HepG2 (cell line): ENCODE measurements around the gene TMEM95. TPM values are rescaled to one million over a fixed set of nuclear protein-coding genes. Genes with fewer than 3 reads are reported as not detected.

Experiments used
- ARNT2 ChIP-seq: sonication (generic); formaldehyde crosslinking; IDR thresholded peaks from 2 replicates; pipeline ENCODE4 v1.8.0; 2022; ENCODE audit warnings: mild to moderate bottlenecking, low read depth, missing genetic modification reagents, moderate library complexity
- HOXA5 ChIP-seq: sonication (generic); formaldehyde crosslinking; IDR thresholded peaks from 2 replicates; pipeline ENCODE4 v1.4.0; 2020; ENCODE audit warnings: missing genetic modification reagents
- NKX3-1 ChIP-seq: sonication (generic); formaldehyde crosslinking; IDR thresholded peaks from 2 replicates; pipeline ENCODE4 v1.5.0; 2020; ENCODE audit warnings: missing genetic modification reagents
- POGZ ChIP-seq: sonication (generic); formaldehyde crosslinking; IDR thresholded peaks from 2 replicates; pipeline ENCODE4 v1.4.0; 2020; ENCODE audit warnings: mild to moderate bottlenecking, missing genetic modification reagents
- POLR2A ChIP-seq, 2 experiments: IDR thresholded peaks; 2 replicates each; pipeline ENCODE4 v1.6.1; 2011; ENCODE audit warnings: low read depth in 2 of 2, low read length in 2 of 2, mild to moderate bottlenecking in 1 of 2, moderate library complexity in 1 of 2; ENCODE audit not compliant: insufficient read depth in 1 of 2
- POLR2G ChIP-seq: fragments of 200-400 bp; formaldehyde crosslinking; IDR thresholded peaks from 2 replicates; pipeline ENCODE4 v1.6.1; 2018; ENCODE audit warnings: mild to moderate bottlenecking, low read depth, low read length, moderate library complexity
- SCMH1 ChIP-seq: sonication (generic); formaldehyde crosslinking; IDR thresholded peaks from 2 replicates; pipeline ENCODE4 v1.9.0; 2021; ENCODE audit warnings: missing genetic modification reagents, mild to moderate bottlenecking, borderline replicate concordance
- SIX4 ChIP-seq: sonication (generic); formaldehyde crosslinking; IDR thresholded peaks from 2 replicates; pipeline ENCODE4 v1.4.0; 2020; ENCODE audit warnings: missing genetic modification reagents
- SMARCE1 ChIP-seq: fragments of 450-650 bp; IDR thresholded peaks from 2 replicates; pipeline ENCODE4 v1.6.1; 2017; ENCODE audit warnings: borderline replicate concordance
- SOX6 ChIP-seq, 2 experiments: fragments of 450-650 bp in 1 of 2; sonication (generic) in 1 of 2; formaldehyde crosslinking in 1 of 2; IDR thresholded peaks; 2 replicates each; pipeline versions ENCODE4 v1.4.0 to v1.6.1; 2017 to 2020; ENCODE audit warnings: antibody characterized with exemption in 1 of 2, mild to moderate bottlenecking in 1 of 2, missing genetic modification reagents in 1 of 2
- SP1 ChIP-seq, 2 experiments: fragments of 450-650 bp in 1 of 2; sonication (generic) in 1 of 2; formaldehyde crosslinking in 1 of 2; IDR thresholded peaks; 2 replicates each; pipeline versions ENCODE4 v1.4.0 to v1.6.1; 2016 to 2020; ENCODE audit warnings: missing genetic modification reagents in 1 of 2
- ZFP90 ChIP-seq: sonication (generic); formaldehyde crosslinking; IDR thresholded peaks from 2 replicates; pipeline ENCODE4 v1.8.0; 2022; ENCODE audit warnings: missing genetic modification reagents, mild to moderate bottlenecking, inconsistent platforms, borderline replicate concordance
- ZNF20 ChIP-seq: sonication (generic); formaldehyde crosslinking; IDR thresholded peaks from 2 replicates; pipeline ENCODE4 v1.4.0; 2020; ENCODE audit warnings: mild to moderate bottlenecking, moderate library complexity, missing genetic modification reagents
- ZNF446 ChIP-seq: sonication (generic); formaldehyde crosslinking; IDR thresholded peaks from 2 replicates; pipeline ENCODE4 v1.5.0; 2020; ENCODE audit warnings: mild to moderate bottlenecking, missing genetic modification reagents
- ZNF549 ChIP-seq: sonication (generic); formaldehyde crosslinking; IDR thresholded peaks from 2 replicates; pipeline ENCODE4 v1.5.0; 2020; ENCODE audit warnings: missing genetic modification reagents
- ZNF83 ChIP-seq: sonication (generic); formaldehyde crosslinking; IDR thresholded peaks from 2 replicates; pipeline ENCODE4 v1.4.0; 2020; ENCODE audit warnings: missing genetic modification reagents, mild to moderate bottlenecking, borderline replicate concordance
- ZSCAN25 ChIP-seq: sonication (generic); formaldehyde crosslinking; IDR thresholded peaks from 2 replicates; pipeline ENCODE4 v1.8.0; 2022; ENCODE audit warnings: mild to moderate bottlenecking, missing genetic modification reagents
- polyA plus RNA-seq, 8 experiments: library from polyadenylated mRNA; depleted of rRNA in 3 of 8; stranded (reverse) in 7 of 8; unstranded in 1 of 8; fragments of >200 nt; fragmentation: Illumina TruSeq in 4 of 8; extraction: Trizol in 4 of 8; gene quantifications; 2 replicates each; pipeline versions ENCODE4 v1.2.1 to v1.2.3, GENCODE V29; 2011 to 2016; ENCODE audit warnings: low read depth in 4 of 8, missing spikeins in 1 of 8, mixed read lengths in 1 of 8; ENCODE audit not compliant: insufficient read depth in 1 of 8
- total RNA-seq, 5 experiments: library from RNA; depleted of rRNA; stranded (reverse); fragments of >200 nt; fragmentation: Illumina TruSeq; extraction: Trizol; gene quantifications; 2 replicates each; pipeline ENCODE4 v1.2.3, GENCODE V29; 2016; ENCODE audit warnings: low read depth in 1 of 5
- TF ChIP-seq, protein P1 (sequence below): IDR thresholded peaks from 2 replicates; pipeline ENCODE4 v1.6.1; 2016; ENCODE audit warnings: low read depth
- TF ChIP-seq, protein P2 (sequence below): conservative IDR thresholded peaks from 2 replicates; pipeline ENCODE4 v1.6.1; 2018; ENCODE audit warnings: missing genetic modification reagents
- TF ChIP-seq, protein P3 (sequence below): sonication (generic); formaldehyde crosslinking; IDR thresholded peaks from 2 replicates; pipeline ENCODE4 v1.4.0; 2020; ENCODE audit warnings: missing genetic modification reagents

TMEM95 gene
- total and polyA plus RNA-seq, 2 of the 13 experiments (the other 11 are each of a cell fraction or from before 2014, with no cell fraction given): not detected

DNA sequence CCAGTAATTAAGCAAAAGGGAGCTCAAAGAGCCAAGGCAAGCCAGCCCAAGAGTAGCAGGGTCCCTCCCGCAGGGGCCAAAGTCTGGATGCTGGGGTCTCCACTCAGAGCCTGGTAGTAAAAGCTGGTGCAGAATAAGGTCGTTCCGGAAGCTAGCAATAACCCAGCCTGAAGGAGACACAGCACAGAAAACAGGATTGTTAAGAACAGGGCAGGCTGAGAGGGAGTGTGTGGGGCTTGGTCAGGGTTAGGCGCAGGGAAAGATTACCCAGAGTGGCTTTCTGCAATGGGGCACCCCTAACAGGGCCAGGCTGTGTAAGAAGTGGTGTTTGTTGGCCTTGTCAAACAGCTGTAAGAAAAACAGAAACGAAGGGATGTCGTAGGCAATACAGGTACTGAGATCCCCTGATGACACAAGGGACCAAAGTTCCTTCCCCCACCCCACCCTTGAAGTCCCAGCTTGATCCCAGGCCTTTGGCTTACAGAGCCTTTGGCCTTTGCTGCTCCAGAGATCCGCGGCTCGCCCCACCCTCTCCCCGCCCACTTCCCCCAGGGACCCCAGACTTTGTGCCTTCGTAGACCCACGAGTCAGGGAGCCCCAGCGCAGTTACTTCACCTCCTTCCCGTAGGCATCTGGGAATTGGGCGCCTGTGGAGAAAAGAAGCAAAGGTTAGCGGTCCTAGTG lies 48.2 kb downstream of the TMEM95 start (continued):
- TF ChIP-seq, protein P1, sequence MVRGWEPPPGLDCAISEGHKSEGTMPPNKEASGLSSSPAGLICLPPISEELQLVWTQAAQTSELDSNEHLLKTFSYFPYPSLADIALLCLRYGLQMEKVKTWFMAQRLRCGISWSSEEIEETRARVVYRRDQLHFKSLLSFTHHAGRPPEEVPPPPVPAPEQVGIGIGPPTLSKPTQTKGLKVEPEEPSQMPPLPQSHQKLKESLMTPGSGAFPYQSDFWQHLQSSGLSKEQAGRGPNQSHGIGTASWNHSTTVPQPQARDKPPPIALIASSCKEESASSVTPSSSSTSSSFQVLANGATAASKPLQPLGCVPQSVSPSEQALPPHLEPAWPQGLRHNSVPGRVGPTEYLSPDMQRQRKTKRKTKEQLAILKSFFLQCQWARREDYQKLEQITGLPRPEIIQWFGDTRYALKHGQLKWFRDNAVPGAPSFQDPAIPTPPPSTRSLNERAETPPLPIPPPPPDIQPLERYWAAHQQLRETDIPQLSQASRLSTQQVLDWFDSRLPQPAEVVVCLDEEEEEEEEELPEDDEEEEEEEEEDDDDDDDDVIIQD (CRISPR knock-in tag): no peak
- TF ChIP-seq POGZ (CRISPR knock-in tag) (no peak), ARNT2 (CRISPR knock-in tag) (no peak), HOXA5 (no peak), ZFP90 (no peak; the same call in 1 of the 2 replicates), ZSCAN25 (CRISPR knock-in tag) (no peak), ZNF83 (CRISPR knock-in tag) (no peak), POLR2G (peak; percentile 71; the same call in 1 of the 2 replicates), SP1 (IDR thresholded peaks at IDR 0.05) (no peak), SP1 (CRISPR knock-in tag; IDR thresholded peaks at IDR 0.05) (peak; percentile 36; the same call in 1 of the 2 replicates), SMARCE1 (no peak), SCMH1 (CRISPR knock-in tag) (no peak), NKX3-1 (CRISPR knock-in tag) (no peak), ZNF549 (CRISPR knock-in tag) (no peak), POLR2A (IDR thresholded peaks at IDR 0.05; ENCODE audit: insufficient read depth in 1 of 2, low read depth in 2 of 2, low read length in 2 of 2) (peak in 1 of 2 experiments; percentile 57; a peak in 2 of 4 replicates), ZNF20 (CRISPR knock-in tag) (no peak), SOX6 (IDR thresholded peaks at IDR 0.05) (no peak), SOX6 (CRISPR knock-in tag; IDR thresholded peaks at IDR 0.05) (peak; percentile 7; the same call in 1 of the 2 replicates), SIX4 (CRISPR knock-in tag) (no peak; the same call in 1 of the 2 replicates), ZNF446 (CRISPR knock-in tag) (no peak)
- TF ChIP-seq, protein P2, sequence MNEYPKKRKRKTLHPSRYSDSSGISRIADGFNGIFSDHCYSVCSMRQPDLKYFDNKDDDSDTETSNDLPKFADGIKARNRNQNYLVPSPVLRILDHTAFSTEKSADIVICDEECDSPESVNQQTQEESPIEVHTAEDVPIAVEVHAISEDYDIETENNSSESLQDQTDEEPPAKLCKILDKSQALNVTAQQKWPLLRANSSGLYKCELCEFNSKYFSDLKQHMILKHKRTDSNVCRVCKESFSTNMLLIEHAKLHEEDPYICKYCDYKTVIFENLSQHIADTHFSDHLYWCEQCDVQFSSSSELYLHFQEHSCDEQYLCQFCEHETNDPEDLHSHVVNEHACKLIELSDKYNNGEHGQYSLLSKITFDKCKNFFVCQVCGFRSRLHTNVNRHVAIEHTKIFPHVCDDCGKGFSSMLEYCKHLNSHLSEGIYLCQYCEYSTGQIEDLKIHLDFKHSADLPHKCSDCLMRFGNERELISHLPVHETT (CRISPR knock-in tag): no peak
- TF ChIP-seq, protein P3, sequence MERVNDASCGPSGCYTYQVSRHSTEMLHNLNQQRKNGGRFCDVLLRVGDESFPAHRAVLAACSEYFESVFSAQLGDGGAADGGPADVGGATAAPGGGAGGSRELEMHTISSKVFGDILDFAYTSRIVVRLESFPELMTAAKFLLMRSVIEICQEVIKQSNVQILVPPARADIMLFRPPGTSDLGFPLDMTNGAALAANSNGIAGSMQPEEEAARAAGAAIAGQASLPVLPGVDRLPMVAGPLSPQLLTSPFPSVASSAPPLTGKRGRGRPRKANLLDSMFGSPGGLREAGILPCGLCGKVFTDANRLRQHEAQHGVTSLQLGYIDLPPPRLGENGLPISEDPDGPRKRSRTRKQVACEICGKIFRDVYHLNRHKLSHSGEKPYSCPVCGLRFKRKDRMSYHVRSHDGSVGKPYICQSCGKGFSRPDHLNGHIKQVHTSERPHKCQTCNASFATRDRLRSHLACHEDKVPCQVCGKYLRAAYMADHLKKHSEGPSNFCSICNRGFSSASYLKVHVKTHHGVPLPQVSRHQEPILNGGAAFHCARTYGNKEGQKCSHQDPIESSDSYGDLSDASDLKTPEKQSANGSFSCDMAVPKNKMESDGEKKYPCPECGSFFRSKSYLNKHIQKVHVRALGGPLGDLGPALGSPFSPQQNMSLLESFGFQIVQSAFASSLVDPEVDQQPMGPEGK: peak; percentile 81; the same call in 1 of the 2 replicates
